Psoas muscle (tissue), 8 donors: Measurements from ENCODE around the gene MICU1. TPM values are rescaled to one million over a fixed set of nuclear protein-coding genes. Genes with fewer than 3 reads are reported as not detected.
"Not testable (repeated sequence)": the region's sequence is repeated elsewhere in the genome, so short reads cannot be mapped to it uniquely, and the experiment has no call there.

Experiments
- ATAC-seq, 4 donors: fragments of 200-7000 bp; cut with Tn5 transposase; one replicate each; pipeline ENCODE4 v1.9.1; 2020; ENCODE audit warnings: moderate library complexity in 3 of 4, mild to moderate bottlenecking in 2 of 4
- DNase-seq, 2 donors: peaks; one replicate each; pipeline ENCODE4 v3.0.0-alpha.2; 2020
- H3K27ac ChIP-seq: fragments of 200-600 bp; one replicate; pipeline ENCODE4 v1.8.0; 2022
- H3K27me3 ChIP-seq, 3 donors: fragments of 200-600 bp in 1 of 3; one replicate each; pipeline versions ENCODE4 v1.6.1 to v1.8.0; 2013 to 2022; ENCODE audit warnings: low read length in 2 of 3, mild to moderate bottlenecking in 2 of 3, moderate library complexity in 1 of 3; ENCODE audit not compliant: insufficient read depth in 3 of 3
- H3K36me3 ChIP-seq, 2 donors: fragments of 200-600 bp in 1 of 2; one replicate each; pipeline versions ENCODE4 v1.6.1 to v1.8.0; 2013 to 2022; ENCODE audit warnings: low read depth in 1 of 2, mild to moderate bottlenecking in 1 of 2, moderate library complexity in 1 of 2; ENCODE audit not compliant: insufficient read depth in 1 of 2
- H3K4me1 ChIP-seq: fragments of 200-600 bp; one replicate; pipeline ENCODE4 v1.8.0; 2022
- H3K4me3 ChIP-seq: fragments of 200-600 bp; one replicate; pipeline ENCODE4 v1.8.0; 2022; ENCODE audit warnings: mild to moderate bottlenecking
- H3K9me3 ChIP-seq: fragments of 200-600 bp; one replicate; pipeline ENCODE4 v1.8.0; 2022
- whole genome bisulfite sequencing, 3 donors: extraction: QIAGEN DNeasy Blood & Tissue Kit; methylation state at CpG; one replicate each; pipeline versions ENCODE4 v1.1.6 to v1.1.7; 2013; 5-methylcytosine and 5-hydroxymethylcytosine counted together
- intact Hi-C, 2 donors: fragments of 100-400 bp; cut with DNase I; formaldehyde crosslinking; loops; one replicate each; pipeline versions ENCODE4 v1.11.0 to v1.14.2; 2022
- polyA plus RNA-seq, 3 donors: library from polyadenylated mRNA; stranded (reverse); fragments of 200-250 nt; gene quantifications; one replicate each; pipeline ENCODE4 v1.2.3, GENCODE V29; 2013
- total RNA-seq, 4 donors: library from RNA; stranded (reverse); fragmentation: NEBNext Ultra II Directional in 2 of 4; extraction: Animal tissue kit (Norgen Biotek cat#: 25700) in 2 of 4; gene quantifications; one replicate each; pipeline versions ENCODE4 v1.2.1 to v1.2.4, GENCODE V29; 2021 to 2023
- TF ChIP-seq, protein P1 (sequence below): fragments of 200-600 bp; IDR thresholded peaks from one replicate; pipeline ENCODE4 v1.8.0; 2022; ENCODE audit warnings: antibody characterized with exemption
- donor health status: healthy with polysubstance abuse.
- donor health status: DM: no; HTN: no; CAD: no; lungs with moderate emphysema.
- donor health status: Bipolar disorder and iron deficiency.
- donor health status: healthy.
- donor health status: DM: yes; HTN: yes; CAD: no.
- donor health status: DM: no; HTN: no; CAD: no.
- donor health status: DM: no; HTN: no; CAD: no.
- donor health status: DM: yes; HTN: yes; CAD: no.

Gene MICU1
- total and polyA plus RNA-seq, 7 donors, result 31.0 to 57.8 (median 37.3) TPM

- 85 to 91% (median 90%) methylated on average over 3 of the region's 3 CpGs for WGBS, 3 donors
These were observed 211.2 kb downstream of the MICU1 start for GRCh38 chr10:72414642-72415041.

GRCh38 chr10:72409167-72409566, 216.7 kb downstream of the MICU1 start:
- Histone ChIP-seq H3K4me3 (no peak overlapping the region), H3K27ac (no peak overlapping the region), H3K27me3 (no peaks in the 10 kb centered on the region), H3K36me3 (peaks cover 3 to 45% of the 10 kb centered on the region in 2 donors), H3K4me1 (no peaks in the 10 kb centered on the region), H3K9me3 (no peaks in the 10 kb centered on the region)
- 89 to 97% (median 92%) methylated on average over 1 of the region's 1 CpG for WGBS, 3 donors
- intact Hi-C loops, result no loop called here
- TF ChIP-seq, protein P1, sequence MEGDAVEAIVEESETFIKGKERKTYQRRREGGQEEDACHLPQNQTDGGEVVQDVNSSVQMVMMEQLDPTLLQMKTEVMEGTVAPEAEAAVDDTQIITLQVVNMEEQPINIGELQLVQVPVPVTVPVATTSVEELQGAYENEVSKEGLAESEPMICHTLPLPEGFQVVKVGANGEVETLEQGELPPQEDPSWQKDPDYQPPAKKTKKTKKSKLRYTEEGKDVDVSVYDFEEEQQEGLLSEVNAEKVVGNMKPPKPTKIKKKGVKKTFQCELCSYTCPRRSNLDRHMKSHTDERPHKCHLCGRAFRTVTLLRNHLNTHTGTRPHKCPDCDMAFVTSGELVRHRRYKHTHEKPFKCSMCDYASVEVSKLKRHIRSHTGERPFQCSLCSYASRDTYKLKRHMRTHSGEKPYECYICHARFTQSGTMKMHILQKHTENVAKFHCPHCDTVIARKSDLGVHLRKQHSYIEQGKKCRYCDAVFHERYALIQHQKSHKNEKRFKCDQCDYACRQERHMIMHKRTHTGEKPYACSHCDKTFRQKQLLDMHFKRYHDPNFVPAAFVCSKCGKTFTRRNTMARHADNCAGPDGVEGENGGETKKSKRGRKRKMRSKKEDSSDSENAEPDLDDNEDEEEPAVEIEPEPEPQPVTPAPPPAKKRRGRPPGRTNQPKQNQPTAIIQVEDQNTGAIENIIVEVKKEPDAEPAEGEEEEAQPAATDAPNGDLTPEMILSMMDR, result no peak
- DNase-seq (no peak), ATAC-seq (no peak)

More at GRCh38 chr10:72414642-72415041, 211.2 kb downstream of the MICU1 start:
- H3K36me3 ChIP-seq, result peaks cover 0 to 17% of the 10 kb centered on the region in 2 donors
- TF ChIP-seq, protein P1, result no peak
- no peaks in the 10 kb centered on the region for H3K9me3 ChIP-seq
- H3K27ac ChIP-seq, result no peak overlapping the region
- no peak for ATAC-seq
- DNase-seq, result no peak
- no peak overlapping the region for H3K4me3 ChIP-seq
- H3K27me3 ChIP-seq, result no peaks in the 10 kb centered on the region
- intact Hi-C loops, result no loop called here
- no peaks in the 10 kb centered on the region for H3K4me1 ChIP-seq

- no peak overlapping the region for H3K4me3 ChIP-seq
- no peaks in the 10 kb centered on the region for H3K27me3 ChIP-seq
- intact Hi-C loops, result no loop called here
- H3K9me3 ChIP-seq, result no peaks in the 10 kb centered on the region
- WGBS, 3 donors, result 80 to 87% (median 81%) methylated on average over 7 of the region's 7 CpGs
- no peak for DNase-seq
- TF ChIP-seq, protein P1, result no peak
- ATAC-seq, result no peak
- H3K36me3 ChIP-seq, result peaks cover 3 to 46% of the 10 kb centered on the region in 2 donors
- no peaks in the 10 kb centered on the region for H3K4me1 ChIP-seq
- H3K27ac ChIP-seq, result no peak overlapping the region
These were observed 217.8 kb downstream of the MICU1 start for GRCh38 chr10:72407927-72408600.

GRCh38 chr10:72407471-72407870, 218.4 kb downstream of the MICU1 start:
- no peaks in the 10 kb centered on the region for H3K4me1 ChIP-seq
- WGBS, 3 donors, result 92 to 94% (median 94%) methylated on average over 3 of the region's 3 CpGs
- intact Hi-C loops, result no loop called here
- H3K9me3 ChIP-seq, result no peaks in the 10 kb centered on the region
- H3K27ac ChIP-seq, result no peak overlapping the region
- H3K4me3 ChIP-seq, result no peak overlapping the region
- DNase-seq (no peak), ATAC-seq (no peak)
- TF ChIP-seq, protein P1, result no peak
- H3K27me3 ChIP-seq, result no peaks in the 10 kb centered on the region
- peaks cover 3 to 52% of the 10 kb centered on the region in 2 donors for H3K36me3 ChIP-seq

GRCh38 chr10:72395581-72395980, 230.3 kb downstream of the MICU1 start:
- peaks cover 0 to 10% of the 10 kb centered on the region in 2 donors for H3K36me3 ChIP-seq
- DNase-seq, H3K4me1 ChIP-seq, ATAC-seq, H3K27me3 ChIP-seq, H3K9me3 ChIP-seq, intact Hi-C loops, H3K4me3 ChIP-seq, H3K27ac ChIP-seq: not testable (repeated sequence)
- 93 to 94% (median 94%) methylated on average over 3 of the region's 3 CpGs for WGBS, 3 donors
